AG10803 (cell line): ENCODE measurements around the gene USP47.
A peak's percentile ranks its signal among the peaks of the same experiment; 100 is the strongest.

Experiments
- DNase-seq: peaks from one replicate; pipeline ENCODE4 v3.0.0; 2010; ENCODE audit warnings: low read depth
- H3K4me3 ChIP-seq: 2 replicates; pipeline ENCODE4 v1.5.1; 2011; ENCODE audit warnings: mild to moderate bottlenecking, low read length, control low read depth
- CTCF ChIP-seq: conservative IDR thresholded peaks from 2 replicates; pipeline ENCODE4 v1.5.1; 2011; ENCODE audit warnings: mild to moderate bottlenecking, low read length, control low read depth, inconsistent platforms

USP47 gene

GRCh38 chr11:11841723-11842420 lies at the start of gene USP47:
TSS of gene USP47 (plus strand) at chr11:11841972. CDS start at chr11:11842186, 214 bp downstream.
- TF ChIP-seq CTCF, result peak; percentile 61
- H3K4me3 ChIP-seq, result peak within 1 kb of the TSS; percentile 76
- peak; percentile 84 for DNase-seq

GRCh38 chr11:11793073-11793472 lies 48.7 kb upstream of the USP47 start:
- no peak overlapping the region for H3K4me3 ChIP-seq
- no peak for TF ChIP-seq CTCF
- no peak for DNase-seq

DNA sequence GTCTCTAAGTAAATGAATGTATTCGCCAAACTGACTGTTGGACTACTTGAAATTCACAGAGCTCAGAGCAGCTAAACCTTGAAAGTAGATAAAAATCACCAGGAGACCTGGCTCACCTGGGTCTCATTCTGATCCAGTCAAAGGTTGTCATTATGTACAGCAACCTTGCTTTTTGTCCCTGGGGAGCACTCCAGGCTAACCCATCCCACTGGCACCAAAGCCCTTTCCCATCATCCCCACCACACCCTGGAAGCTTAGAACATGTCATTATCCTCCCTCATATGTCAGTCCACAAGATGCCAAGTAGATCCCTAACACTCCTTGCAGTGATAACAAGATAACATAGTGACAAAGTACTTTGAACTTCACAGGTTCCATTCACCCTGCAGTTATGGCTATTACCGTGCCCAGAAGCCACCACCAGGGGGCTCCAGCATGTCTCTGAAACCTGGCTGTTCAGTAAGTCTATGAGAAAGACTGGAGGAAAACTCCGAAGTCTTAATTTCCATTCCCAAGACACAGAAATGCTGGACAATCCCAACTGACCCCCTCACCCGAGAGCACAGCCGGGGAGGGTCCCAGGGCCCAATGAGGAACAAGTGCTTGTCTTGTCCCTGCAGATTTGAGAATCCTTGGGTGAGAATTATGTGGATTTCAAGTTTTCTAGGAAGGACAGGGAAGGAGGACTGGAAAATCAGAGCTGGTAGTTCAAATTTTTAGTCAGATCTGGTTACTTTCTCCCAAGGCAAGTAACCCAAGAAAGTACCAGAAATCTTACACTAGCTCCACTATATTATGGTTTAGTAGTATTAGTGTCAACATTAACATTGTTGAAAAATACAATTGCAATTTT lies 43.0 kb upstream of the USP47 start:
- H3K4me3 ChIP-seq, result no peak overlapping the region
- TF ChIP-seq CTCF, result peak; percentile 99
- DNase-seq, result peak; percentile 71

- TF ChIP-seq CTCF, result no peak
- H3K4me3 ChIP-seq, result no peak overlapping the region
- DNase-seq, result no peak
Observed at GRCh38 chr11:11805228-11805627, 36.5 kb upstream of the USP47 start.

DNA sequence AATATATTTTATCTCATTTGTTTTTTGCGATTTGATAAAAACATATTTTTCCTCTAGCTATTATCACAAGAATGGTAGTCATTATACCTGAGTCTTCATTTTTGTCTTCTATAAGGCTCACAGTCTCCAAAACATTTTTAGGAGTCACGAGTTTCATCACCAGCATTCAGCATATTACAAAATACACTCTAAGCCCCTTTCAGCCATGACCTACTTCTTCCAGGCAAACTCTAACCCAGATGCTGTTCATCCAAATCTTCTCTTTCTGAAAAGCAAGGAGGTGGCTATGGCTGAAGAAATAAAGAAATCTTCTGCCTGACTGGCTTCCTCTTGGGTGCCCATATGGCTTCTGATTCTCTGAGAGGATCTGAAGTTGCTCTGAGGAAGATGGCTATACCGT lies 35.7 kb upstream of the USP47 start:
- H3K4me3 ChIP-seq, result no peak overlapping the region
- DNase-seq, result no peak
- TF ChIP-seq CTCF, result no peak

- DNase-seq, result no peak
- H3K4me3 ChIP-seq, result no peak overlapping the region
- TF ChIP-seq CTCF, result no peak
Observed at GRCh38 chr11:11806586-11806985, 35.2 kb upstream of the USP47 start.
